SIG-M5 (cell line): ENCODE results near the gene SLC30A4.
"Not testable (repeated sequence)": the region's sequence is repeated elsewhere in the genome, so short reads cannot be mapped to it uniquely, and the experiment has no call there.

ENCODE experiments used
- DNase-seq: peaks from one replicate; lab custom pipeline; 2025; lab: John Stamatoyannopoulos, UW

The SLC30A4 gene

GRCh38 chr15:45522328-45523165 lies at the start of gene SLC30A4:
Gene SLC30A4, minus strand, starts transcription at chr15:45522755. Its CDS starts 401 bp downstream, at chr15:45522354.
- no peak for DNase-seq

- DNase-seq: no peak
Observed at GRCh38 chr15:45555934-45556608, 33.5 kb upstream of the SLC30A4 start.

DNA sequence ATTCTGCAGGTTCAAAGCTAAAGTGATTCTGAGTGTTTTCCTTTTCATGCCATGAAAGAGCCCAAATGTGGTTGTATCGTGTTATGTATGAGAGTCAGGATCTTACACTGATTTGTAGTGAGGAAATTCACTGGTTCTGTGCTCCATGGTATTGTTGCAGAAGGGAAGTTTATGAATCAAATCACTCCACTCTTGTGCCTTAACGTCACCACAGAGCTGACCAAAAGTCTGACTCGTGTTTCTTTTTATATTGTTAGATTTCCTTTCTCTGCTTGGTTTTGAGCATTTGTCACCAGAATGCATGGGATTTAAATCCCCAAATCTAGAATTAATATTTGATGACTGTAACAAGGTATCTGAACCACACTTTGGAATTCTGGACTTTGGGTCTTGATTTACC lies 29.1 kb upstream of the SLC30A4 start:
- no peak for DNase-seq

- no peak for DNase-seq
Observed at GRCh38 chr15:45550436-45550835, 27.9 kb upstream of the SLC30A4 start.

GRCh38 chr15:45549541-45550220 lies 27.1 kb upstream of the SLC30A4 start:
- DNase-seq: no peak

- DNase-seq: no peak
Observed at GRCh38 chr15:45548753-45549520, 26.4 kb upstream of the SLC30A4 start.

DNA sequence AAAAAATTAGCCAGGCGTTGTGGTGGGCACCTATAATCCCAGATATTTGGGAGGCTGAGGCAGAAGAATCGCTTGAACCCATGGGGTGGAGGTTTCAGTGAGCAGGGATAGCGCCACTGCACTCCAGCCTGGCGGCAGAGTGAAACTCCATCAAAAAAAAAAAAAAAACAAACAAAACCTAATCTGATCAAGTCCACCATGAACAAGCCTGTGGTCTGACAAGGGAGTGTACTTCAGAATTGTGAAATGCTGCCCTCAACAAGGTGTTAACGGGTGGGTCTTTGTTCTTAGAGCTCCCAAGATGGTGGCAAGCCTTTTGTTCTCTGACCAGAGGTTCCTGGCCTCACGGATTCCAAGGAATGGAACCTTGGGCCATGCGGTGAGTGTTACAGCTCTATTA lies 24.2 kb upstream of the SLC30A4 start:
- DNase-seq: no peak

- no peak for DNase-seq
Observed at GRCh38 chr15:45544266-45545023, 21.9 kb upstream of the SLC30A4 start.

DNA sequence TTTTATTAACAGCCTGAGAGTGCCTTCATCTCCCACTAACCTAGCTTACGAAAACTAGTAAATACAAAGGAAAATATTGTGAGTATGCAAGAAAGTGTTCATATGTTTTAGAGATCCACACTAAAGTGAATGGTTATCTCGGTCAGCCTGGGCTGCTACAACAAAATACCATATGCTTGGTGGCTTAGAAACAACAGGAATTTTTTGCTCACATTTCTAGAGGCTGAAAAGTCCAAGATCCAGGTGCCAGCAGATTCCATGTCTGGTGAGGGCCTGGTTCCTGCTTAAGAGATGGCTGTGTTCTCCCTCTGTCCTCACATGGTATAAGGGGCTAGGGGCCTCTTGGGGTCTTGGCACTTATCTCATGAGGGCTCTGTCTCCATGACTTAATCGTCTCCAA lies 20.5 kb upstream of the SLC30A4 start:
- no peak for DNase-seq

- DNase-seq: no peak
Observed at GRCh38 chr15:45540531-45540930, 18.0 kb upstream of the SLC30A4 start.

DNA sequence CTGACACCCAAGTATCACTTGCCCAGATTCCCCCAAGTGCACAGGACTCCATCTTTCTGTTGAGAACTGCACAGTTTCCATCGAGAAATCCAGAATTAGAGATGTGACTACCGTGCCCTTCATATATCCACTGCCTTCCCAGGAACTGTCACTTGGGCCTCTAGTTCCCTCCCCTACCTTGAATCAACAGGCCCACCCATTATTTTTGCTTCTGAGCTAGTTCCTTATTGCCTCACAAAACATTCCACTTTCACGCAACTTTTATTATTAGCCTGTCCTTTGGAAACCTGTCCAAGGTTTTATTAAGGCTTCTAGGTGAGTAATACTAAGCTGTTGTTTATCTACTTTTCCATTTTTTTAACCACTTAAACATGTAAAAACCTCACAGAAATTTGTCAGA lies 17.1 kb upstream of the SLC30A4 start:
- DNase-seq: no peak

GRCh38 chr15:45536934-45537333 lies 14.4 kb upstream of the SLC30A4 start:
- DNase-seq: no peak

GRCh38 chr15:45535486-45536042 lies 13.0 kb upstream of the SLC30A4 start:
- DNase-seq: no peak

GRCh38 chr15:45534821-45535220 lies 12.3 kb upstream of the SLC30A4 start:
- DNase-seq: no peak

- DNase-seq: not testable (repeated sequence)
Observed at GRCh38 chr15:45532892-45533291, 10.3 kb upstream of the SLC30A4 start.

DNA sequence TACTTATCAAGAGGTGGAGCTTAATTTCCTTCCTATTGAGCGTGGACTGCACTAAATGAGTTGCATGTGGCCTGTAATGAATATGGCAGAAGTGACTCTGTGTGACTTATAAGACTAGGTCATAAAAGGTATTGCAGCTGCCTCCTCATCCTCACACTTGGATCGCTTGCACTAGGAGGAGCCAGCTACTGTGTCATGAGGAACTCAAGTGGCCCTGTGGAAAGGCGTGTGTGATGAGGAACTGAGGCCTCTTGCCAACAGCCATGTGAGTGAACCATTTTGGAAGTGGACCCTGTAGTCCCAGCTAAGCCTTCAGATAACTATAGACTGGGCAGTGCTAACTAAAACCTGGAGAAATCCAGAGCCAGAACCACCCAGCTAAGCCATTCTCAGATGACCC lies 7.1 kb upstream of the SLC30A4 start:
- no peak for DNase-seq

GRCh38 chr15:45527086-45527485 lies 4.5 kb upstream of the SLC30A4 start:
- DNase-seq: no peak

DNA sequence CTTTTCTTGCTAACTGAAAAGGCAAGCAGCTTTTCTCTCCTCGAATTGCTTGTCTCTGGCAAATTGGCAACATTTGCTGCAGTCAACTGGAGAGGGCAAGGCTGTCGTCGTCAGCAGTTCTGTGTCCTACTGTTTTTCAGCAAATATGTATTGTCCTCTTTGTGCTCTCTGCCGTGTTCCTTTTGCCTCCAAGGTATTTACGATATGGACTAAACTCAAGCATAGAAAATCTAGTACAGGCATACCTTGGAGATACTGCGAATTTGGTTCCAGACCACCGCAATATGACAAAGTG lies 558 bp upstream of the SLC30A4 start:
- DNase-seq: no peak

DNA sequence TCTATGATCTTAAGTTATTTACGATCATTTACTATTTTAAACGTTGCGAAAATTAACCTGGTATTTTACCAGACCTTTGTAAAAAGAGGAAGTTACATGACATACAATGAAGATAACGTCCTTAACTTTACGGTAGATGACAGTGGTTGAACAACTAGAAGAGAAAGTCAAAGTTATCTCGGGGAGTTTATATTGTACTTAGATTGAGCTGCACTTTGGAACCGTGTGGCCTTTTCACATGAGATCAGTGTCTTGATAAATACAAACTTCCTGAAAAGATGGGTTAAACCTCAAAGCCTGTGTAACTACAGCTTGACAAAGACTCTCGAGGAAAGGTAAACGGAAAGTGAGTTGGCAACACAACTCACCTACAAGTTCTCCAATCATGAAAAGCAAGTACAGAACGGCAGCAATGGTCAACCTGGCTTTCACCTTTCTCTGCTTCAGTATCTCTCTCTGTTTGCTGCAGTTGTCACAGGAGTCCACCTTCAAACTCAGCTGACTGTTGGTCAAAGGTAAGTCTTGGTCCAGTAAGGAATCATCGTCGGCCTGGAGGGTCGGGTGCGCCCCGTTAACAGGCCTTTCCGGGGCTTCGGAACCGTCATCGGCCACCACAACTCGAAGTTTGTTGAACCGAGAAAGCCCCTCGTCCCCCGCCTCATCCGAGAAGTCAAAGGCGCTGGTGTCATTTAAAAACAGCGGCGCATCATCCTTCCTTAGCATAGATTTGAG lies 793 bp downstream of the SLC30A4 start:
- DNase-seq: no peak

- no peak for DNase-seq
Observed at GRCh38 chr15:45510758-45511280, 11.7 kb downstream of the SLC30A4 start.
